GM12801 (cell line): ENCODE data around the gene MAN2C1.

ENCODE experiments used
- TF ChIP-seq, protein P1 (sequence below): IDR thresholded peaks from one replicate; pipeline ENCODE4 v1.5.1; 2011; ENCODE audit warnings: control low read depth; ENCODE audit not compliant: insufficient read length; ENCODE audit errors: extremely low read depth

MAN2C1 gene

DNA sequence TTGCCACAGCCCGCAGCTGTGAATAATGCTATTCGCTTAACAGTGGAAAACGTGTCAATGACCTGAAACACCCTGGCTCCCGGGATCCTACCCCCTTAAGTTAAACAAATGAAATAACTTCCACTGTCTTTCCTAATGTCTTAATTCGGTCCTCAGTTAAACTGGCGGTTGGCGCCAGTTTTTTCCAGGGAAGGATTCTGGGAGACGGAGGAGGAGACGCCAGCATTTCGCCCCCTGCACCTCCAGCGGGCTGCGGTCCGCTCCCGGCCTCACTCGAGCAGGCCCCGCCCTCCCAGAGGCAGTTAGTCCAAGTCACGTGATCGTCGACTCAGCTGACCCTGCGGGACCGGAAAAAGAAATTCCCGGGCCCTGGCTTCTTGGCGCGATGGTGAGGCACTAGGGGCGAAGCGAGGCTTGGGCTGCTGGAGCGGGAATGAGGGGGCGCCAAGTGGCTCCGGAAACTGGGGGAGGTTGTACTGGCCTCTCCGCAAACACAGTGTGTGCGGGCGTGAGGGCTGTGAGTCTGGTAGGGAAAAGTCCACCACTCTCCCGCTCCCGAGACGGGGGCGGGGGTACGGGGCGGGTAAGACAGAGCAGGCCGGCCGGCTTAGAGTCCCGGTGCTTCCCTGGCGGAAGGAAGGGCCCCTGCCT, 32.6 kb downstream of the MAN2C1 start, which contains the start of gene COMMD4:
Gene COMMD4 (plus strand): TSS at position 359 of the 651 bp plus-strand sequence. CDS start 27 bp downstream, at position 386.
- TF ChIP-seq, protein P1, sequence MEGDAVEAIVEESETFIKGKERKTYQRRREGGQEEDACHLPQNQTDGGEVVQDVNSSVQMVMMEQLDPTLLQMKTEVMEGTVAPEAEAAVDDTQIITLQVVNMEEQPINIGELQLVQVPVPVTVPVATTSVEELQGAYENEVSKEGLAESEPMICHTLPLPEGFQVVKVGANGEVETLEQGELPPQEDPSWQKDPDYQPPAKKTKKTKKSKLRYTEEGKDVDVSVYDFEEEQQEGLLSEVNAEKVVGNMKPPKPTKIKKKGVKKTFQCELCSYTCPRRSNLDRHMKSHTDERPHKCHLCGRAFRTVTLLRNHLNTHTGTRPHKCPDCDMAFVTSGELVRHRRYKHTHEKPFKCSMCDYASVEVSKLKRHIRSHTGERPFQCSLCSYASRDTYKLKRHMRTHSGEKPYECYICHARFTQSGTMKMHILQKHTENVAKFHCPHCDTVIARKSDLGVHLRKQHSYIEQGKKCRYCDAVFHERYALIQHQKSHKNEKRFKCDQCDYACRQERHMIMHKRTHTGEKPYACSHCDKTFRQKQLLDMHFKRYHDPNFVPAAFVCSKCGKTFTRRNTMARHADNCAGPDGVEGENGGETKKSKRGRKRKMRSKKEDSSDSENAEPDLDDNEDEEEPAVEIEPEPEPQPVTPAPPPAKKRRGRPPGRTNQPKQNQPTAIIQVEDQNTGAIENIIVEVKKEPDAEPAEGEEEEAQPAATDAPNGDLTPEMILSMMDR = no peak

DNA sequence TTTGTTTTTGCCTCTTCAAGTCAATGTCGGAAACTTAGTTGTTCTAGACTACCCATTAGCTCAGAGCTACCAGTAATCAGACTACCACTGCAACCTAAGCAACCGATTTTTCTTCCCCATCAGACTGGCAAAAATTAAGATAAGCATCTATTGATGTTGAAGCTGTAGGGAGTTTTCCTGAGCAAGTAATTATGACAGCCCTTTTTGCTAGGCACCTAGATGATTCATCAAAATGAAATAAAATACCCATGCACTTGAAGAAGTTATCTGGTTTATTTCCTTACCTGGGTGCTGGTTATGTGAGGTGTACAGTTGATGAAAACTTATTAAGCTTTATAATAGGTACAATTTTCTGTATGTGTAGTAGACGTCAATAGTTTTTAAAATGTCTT, 33.1 kb downstream of the MAN2C1 start:
- TF ChIP-seq, protein P1 = no peak

- TF ChIP-seq, protein P1 = no peak
Observed at GRCh38 chr15:75329571-75329970, 38.8 kb downstream of the MAN2C1 start.

DNA sequence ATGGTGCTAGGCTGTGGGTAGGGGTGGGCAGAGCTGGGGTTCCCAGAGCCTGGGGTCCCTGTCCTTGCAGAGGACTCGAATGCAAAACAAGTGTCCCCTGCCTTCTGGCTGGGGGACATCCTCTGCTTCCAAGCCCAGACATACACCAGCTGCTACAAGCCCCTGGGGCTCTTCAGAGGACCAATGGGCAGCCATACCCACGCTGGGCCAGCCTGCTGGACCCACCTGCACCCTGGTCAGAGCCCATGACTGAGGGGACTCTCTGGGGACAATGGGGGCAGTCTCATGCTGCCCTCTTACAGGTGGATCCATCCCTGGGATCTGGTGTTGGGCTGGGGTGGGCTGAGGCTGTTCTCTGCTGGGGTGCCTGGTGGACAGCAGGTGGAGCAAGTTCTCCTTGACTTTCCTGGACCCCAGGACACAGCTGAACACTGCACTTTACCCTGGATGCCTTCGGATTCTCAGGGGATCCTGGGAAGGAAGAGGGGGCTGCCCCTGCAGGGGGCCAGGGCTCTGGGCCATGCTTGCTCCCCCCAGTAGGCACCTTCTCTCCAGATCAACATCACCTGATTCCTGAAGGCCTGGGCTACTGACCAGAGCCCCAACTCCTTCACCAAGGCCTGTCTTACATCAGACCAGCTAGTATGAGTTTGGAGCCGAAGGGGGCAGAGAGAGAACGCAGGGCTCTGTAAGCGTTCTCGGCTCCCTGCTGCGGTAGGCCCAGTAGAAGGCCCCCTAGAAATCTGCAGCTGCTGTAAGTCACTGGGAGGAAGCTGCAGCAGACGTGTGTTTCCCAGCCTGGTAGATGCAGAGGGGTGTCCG, 39.7 kb downstream of the MAN2C1 start:
- TF ChIP-seq, protein P1 = no peak

- TF ChIP-seq, protein P1 = no peak
Observed at GRCh38 chr15:75327491-75327890, 40.9 kb downstream of the MAN2C1 start.

- TF ChIP-seq, protein P1 = no peak
Observed at GRCh38 chr15:75327005-75327404, 41.4 kb downstream of the MAN2C1 start.

DNA sequence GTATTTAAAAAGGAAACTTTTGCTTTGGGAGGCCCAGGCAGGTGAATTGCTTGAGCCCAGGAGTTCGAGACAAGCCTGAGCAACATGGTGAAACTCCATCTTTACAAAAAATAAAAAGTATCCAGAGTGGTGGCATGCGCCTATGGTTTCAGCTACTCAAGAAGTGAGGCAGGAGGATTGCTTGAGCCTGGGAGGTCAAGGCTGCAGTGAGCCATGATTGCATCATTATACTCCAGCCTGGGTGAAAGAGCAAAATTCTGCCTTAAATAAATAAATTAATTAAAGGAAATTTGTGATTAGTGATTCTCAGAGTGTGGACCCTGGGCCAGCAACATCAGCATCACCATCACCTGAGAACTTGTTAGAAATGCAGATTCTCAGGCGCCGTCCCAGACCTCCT, 42.5 kb downstream of the MAN2C1 start:
- TF ChIP-seq, protein P1 = no peak
